H9 (cell line): Measurements from ENCODE around the gene NME4. TPM values are rescaled to one million over a fixed set of nuclear protein-coding genes. Genes with fewer than 3 reads are reported as not detected.
A peak's percentile ranks its signal among the peaks of the same experiment; 100 is the strongest.

Experiments
- DNase-seq: peaks from one replicate; pipeline ENCODE4 v3.0.0-alpha.2; 2017
- H2AFZ ChIP-seq: one replicate; pipeline ENCODE4 v1.6.1; 2013; ENCODE audit warnings: mild to moderate bottlenecking, low read length, control low read depth, moderate library complexity
- H2AK5ac ChIP-seq: 2 replicates; pipeline ENCODE4 v1.6.1; 2013; ENCODE audit warnings: low read length, control low read depth, mixed read lengths; ENCODE audit not compliant: insufficient read length
- H2BK120ac ChIP-seq: one replicate; pipeline ENCODE4 v1.6.1; 2013; ENCODE audit warnings: low read depth, mild to moderate bottlenecking, low read length, control low read depth, inconsistent platforms; ENCODE audit not compliant: poor library complexity, severe bottlenecking
- H2BK12ac ChIP-seq: 2 replicates; pipeline ENCODE4 v1.6.1; 2013; ENCODE audit warnings: low read length, control low read depth, mixed read lengths, low read depth; ENCODE audit not compliant: insufficient read length
- H2BK15ac ChIP-seq: 2 replicates; pipeline ENCODE4 v1.6.1; 2013; ENCODE audit warnings: low read depth, low read length, control low read depth
- H2BK20ac ChIP-seq: one replicate; pipeline ENCODE4 v1.6.1; 2013; ENCODE audit warnings: low read depth, mild to moderate bottlenecking, low read length, control low read depth, inconsistent platforms; ENCODE audit not compliant: poor library complexity, severe bottlenecking
- H2BK5ac ChIP-seq: 2 replicates; pipeline ENCODE4 v1.6.1; 2013; ENCODE audit warnings: low read length, control low read depth, mixed read lengths; ENCODE audit not compliant: insufficient read length
- H3K14ac ChIP-seq: 2 replicates; pipeline ENCODE4 v1.6.1; 2013; ENCODE audit warnings: low read length, control low read depth; ENCODE audit not compliant: insufficient read depth
- H3K18ac ChIP-seq: 2 replicates; pipeline ENCODE4 v1.6.1; 2013; ENCODE audit warnings: low read depth, mild to moderate bottlenecking, mixed read lengths, low read length, control low read depth; ENCODE audit not compliant: insufficient read length
- H3K23ac ChIP-seq: 2 replicates; pipeline ENCODE4 v1.6.1; 2013; ENCODE audit warnings: low read length, control low read depth, mixed read lengths, low read depth; ENCODE audit not compliant: insufficient read length
- H3K23me2 ChIP-seq: 2 replicates; pipeline ENCODE4 v1.6.1; 2013; ENCODE audit warnings: low read depth, mild to moderate bottlenecking, mixed read lengths, low read length, control low read depth; ENCODE audit not compliant: insufficient read length, poor library complexity, severe bottlenecking
- H3K27ac ChIP-seq: 2 replicates; pipeline ENCODE4 v1.5.1; 2013; ENCODE audit warnings: low read length, control low read depth, mixed read lengths, low read depth; ENCODE audit not compliant: insufficient read length
- H3K27me3 ChIP-seq: 2 replicates; pipeline ENCODE4 v1.6.1; 2013; ENCODE audit warnings: low read length, control low read depth, inconsistent platforms; ENCODE audit not compliant: insufficient read depth
- H3K4ac ChIP-seq: 2 replicates; pipeline ENCODE4 v1.6.1; 2013; ENCODE audit warnings: low read depth, mild to moderate bottlenecking, control low read depth, inconsistent platforms, low read length, moderate library complexity
- H3K4me1 ChIP-seq: 2 replicates; pipeline ENCODE4 v1.6.1; 2013; ENCODE audit warnings: low read length, control low read depth, inconsistent platforms; ENCODE audit not compliant: insufficient read depth
- H3K4me2 ChIP-seq: 2 replicates; pipeline ENCODE4 v1.6.1; 2013; ENCODE audit warnings: low read length, control low read depth, mixed read lengths; ENCODE audit not compliant: insufficient read length, insufficient read depth
- H3K56ac ChIP-seq: 2 replicates; pipeline ENCODE4 v1.6.1; 2013; ENCODE audit warnings: low read depth, mild to moderate bottlenecking, mixed read lengths, low read length, control low read depth; ENCODE audit not compliant: insufficient read length
- H3K79me1 ChIP-seq: 2 replicates; pipeline ENCODE4 v1.6.1; 2013; ENCODE audit warnings: low read depth, mild to moderate bottlenecking, moderate library complexity, low read length, control low read depth, inconsistent platforms; ENCODE audit not compliant: insufficient read depth, poor library complexity, severe bottlenecking
- H3K79me2 ChIP-seq: 2 replicates; pipeline ENCODE4 v1.6.1; 2013; ENCODE audit warnings: low read length, control low read depth, inconsistent platforms; ENCODE audit not compliant: insufficient read depth
- H3K9ac ChIP-seq: 2 replicates; pipeline ENCODE4 v1.6.1; 2013; ENCODE audit warnings: low read length, control low read depth, mixed read lengths; ENCODE audit not compliant: insufficient read length; ENCODE audit errors: extremely low read depth
- H3K9me3 ChIP-seq: one replicate; pipeline ENCODE4 v1.6.1; 2013; ENCODE audit warnings: low read depth, low read length, inconsistent platforms; ENCODE audit not compliant: control insufficient read depth
- H3T11ph ChIP-seq: one replicate; pipeline ENCODE4 v1.6.1; 2013; ENCODE audit warnings: mild to moderate bottlenecking, low read length, control low read depth, inconsistent platforms
- H4K20me1 ChIP-seq: one replicate; pipeline ENCODE4 v1.6.1; 2013; ENCODE audit not compliant: control insufficient read depth, insufficient read length, insufficient read depth
- H4K5ac ChIP-seq: 2 replicates; pipeline ENCODE4 v1.6.1; 2013; ENCODE audit warnings: low read depth, mild to moderate bottlenecking, mixed read lengths, low read length, control low read depth; ENCODE audit not compliant: insufficient read length
- H4K8ac ChIP-seq: replicated peaks from 2 replicates; pipeline ENCODE4 v1.6.1; 2013; ENCODE audit warnings: low read length, control low read depth, mixed read lengths, low read depth; ENCODE audit not compliant: insufficient read length
- H4K91ac ChIP-seq: 2 replicates; pipeline ENCODE4 v1.6.1; 2013; ENCODE audit warnings: low read depth, mild to moderate bottlenecking, moderate library complexity, mixed read lengths, low read length, control low read depth; ENCODE audit not compliant: insufficient read length
- H3K27ac Mint-ChIP-seq, 3 experiments: 2 replicates in 2 of 3; 3 replicates in 1 of 3; pipeline ENCODE4 v1.8.0; 2020 to 2021; ENCODE audit warnings: mixed read lengths in 3 of 3, mild to moderate bottlenecking in 1 of 3, moderate library complexity in 1 of 3
- H3K27me3 Mint-ChIP-seq: 2 replicates; pipeline ENCODE4 v1.8.0; 2021; ENCODE audit warnings: low read depth, mild to moderate bottlenecking, moderate library complexity, mixed read lengths
- H3K36me3 Mint-ChIP-seq, 3 experiments: 2 replicates in 2 of 3; 3 replicates in 1 of 3; pipeline ENCODE4 v1.8.0; 2020 to 2021; ENCODE audit warnings: low read depth in 3 of 3, mixed read lengths in 3 of 3; ENCODE audit not compliant: insufficient read depth in 1 of 3
- H3K4me1 Mint-ChIP-seq, 2 experiments: 2 replicates each; pipeline ENCODE4 v1.8.0; 2020; ENCODE audit warnings: mixed read lengths in 2 of 2
- H3K4me3 Mint-ChIP-seq, 2 experiments: 2 replicates in 1 of 2; 3 replicates in 1 of 2; pipeline ENCODE4 v1.8.0; 2020 to 2021; ENCODE audit warnings: mild to moderate bottlenecking in 2 of 2, mixed read lengths in 2 of 2, moderate library complexity in 1 of 2
- H3K9me3 Mint-ChIP-seq, 2 experiments: 2 replicates in 1 of 2; 3 replicates in 1 of 2; pipeline ENCODE4 v1.8.0; 2020; ENCODE audit warnings: mild to moderate bottlenecking in 2 of 2, mixed read lengths in 2 of 2, moderate library complexity in 1 of 2
- CTCF ChIP-seq: fragments of 200-600 bp; sonication (generic); conservative IDR thresholded peaks from 3 replicates; pipeline ENCODE4 v1.8.0; 2021; ENCODE audit warnings: antibody characterized with exemption, mild to moderate bottlenecking
- WGBS: extraction: QIAGEN DNeasy Blood & Tissue Kit; methylation state at CpG from one replicate; pipeline ENCODE4 v1.1.7; 2013; ENCODE audit warnings: missing lambda C conversion rate, low lambda C conversion rate, mixed read lengths; ENCODE audit not compliant: insufficient read length; ENCODE audit errors: extremely low coverage; 5-methylcytosine and 5-hydroxymethylcytosine counted together
- total RNA-seq: library from RNA; stranded (reverse); gene quantifications from 2 replicates; pipeline ENCODE4 v1.2.1, GENCODE V29; 2021

Gene NME4
- total RNA-seq, 1 experiment from 2014 or later: 320 TPM

GRCh38 chr16:350203-350602, 46.8 kb upstream of the NME4 start:
- H3K4me1 Mint-ChIP-seq: peaks cover 5 to 6% of the 10 kb centered on the region in 2 experiments; a peak in 3 of 4 replicates
- no peaks in the 10 kb centered on the region for H3K9me3 ChIP-seq
- H3K23ac ChIP-seq: no peak overlapping the region
- no peak overlapping the region for H3K27ac ChIP-seq
- no peak overlapping the region for H2AFZ ChIP-seq
- H3K4ac ChIP-seq: no peak overlapping the region
- no peak overlapping the region for H2BK120ac ChIP-seq
- no peaks in the 10 kb centered on the region for H3K27me3 Mint-ChIP-seq
- H3K14ac ChIP-seq: no peak overlapping the region
- no peaks in the 10 kb centered on the region for H3K4me1 ChIP-seq
- no peak overlapping the region for H2BK12ac ChIP-seq
- no peak overlapping the region for H3K27ac Mint-ChIP-seq
- no peak overlapping the region for H4K91ac ChIP-seq
- H2BK20ac ChIP-seq: no peak overlapping the region
- no peak for TF ChIP-seq CTCF
- no peak overlapping the region for H2BK15ac ChIP-seq
- no peak overlapping the region for H3K56ac ChIP-seq
- H3K27me3 ChIP-seq: no peaks in the 10 kb centered on the region
- H3K4me3 Mint-ChIP-seq: peak overlapping the region; percentile 85 to 94; a peak in 2 of 5 replicates
- no peaks in the 10 kb centered on the region for H3K9me3 Mint-ChIP-seq
- no peak overlapping the region for H2AK5ac ChIP-seq
- H3K79me2 ChIP-seq: peaks cover 22% of the 10 kb centered on the region; the same call in 1 of the 2 replicates
- H3K36me3 Mint-ChIP-seq: peaks cover 22 to 42% (median 22%) of the 10 kb centered on the region in 3 experiments
- H4K5ac ChIP-seq: no peak overlapping the region
- no peak overlapping the region for H3K18ac ChIP-seq
- H3K4me2 ChIP-seq: no peak overlapping the region
- no peak overlapping the region for H4K8ac ChIP-seq
- H2BK5ac ChIP-seq: no peak overlapping the region
- DNase-seq: no peak
- H3K9ac ChIP-seq: no peak overlapping the region
- no peaks in the 10 kb centered on the region for H4K20me1 ChIP-seq
- no CpG with 5 or more reads among the region's 8 CpGs for WGBS
- H3T11ph ChIP-seq: no peak overlapping the region
- peaks cover 4% of the 10 kb centered on the region for H3K23me2 ChIP-seq
- H3K79me1 ChIP-seq: peaks cover 5% of the 10 kb centered on the region
